K562 (cell line): ENCODE data around the gene CD9.

Experiments used
- ARNT ChIP-seq, 2 experiments: fragments of 450-650 bp; IDR thresholded peaks; 2 replicates each; pipeline ENCODE4 v1.6.1; 2016; ENCODE audit warnings: mild to moderate bottlenecking in 1 of 2
- CHD7 ChIP-seq: fragments of 200-600 bp; sonication (generic); IDR thresholded peaks from one replicate; pipeline ENCODE4 v1.6.1; 2012; ENCODE audit warnings: mild to moderate bottlenecking, low read depth, low read length, inconsistent platforms
- FOXK2 ChIP-seq, 2 experiments: fragments of 450-650 bp; IDR thresholded peaks in 1 of 2; conservative IDR thresholded peaks in 1 of 2; 2 replicates each; pipeline ENCODE4 v1.6.1; 2016; ENCODE audit warnings: low read depth in 2 of 2, mild to moderate bottlenecking in 1 of 2
- KAT2B ChIP-seq: IDR thresholded peaks from one replicate; pipeline ENCODE4 v1.6.1; 2012; ENCODE audit warnings: low read depth, mild to moderate bottlenecking, control low read depth, inconsistent platforms, low read length, moderate library complexity
- POLR3G ChIP-seq: IDR thresholded peaks from 2 replicates; pipeline ENCODE4 v1.6.1; 2011; ENCODE audit not compliant: insufficient read length, insufficient replicate concordance; ENCODE audit errors: extremely low read depth
- ZNF134 ChIP-seq: fragments of 250-450 bp; sonication (Bioruptor Pico); conservative IDR thresholded peaks from 2 replicates; pipeline ENCODE4 v1.4.0; 2020
- ZNF3 ChIP-seq: fragments of 250-450 bp; sonication (Bioruptor Pico); IDR thresholded peaks from 2 replicates; pipeline ENCODE4 v1.5.0; 2021; ENCODE audit warnings: mild to moderate bottlenecking, moderate library complexity
- TF ChIP-seq, protein P1 (sequence below), 3 experiments: IDR thresholded peaks in 2 of 3; conservative IDR thresholded peaks in 1 of 3; 2 replicates each; pipeline ENCODE4 v1.5.1; 2011 to 2012; ENCODE audit warnings: low read length in 3 of 3, mild to moderate bottlenecking in 3 of 3, control low read depth in 2 of 3, improper control_type of control experiment in 1 of 3, inconsistent platforms in 1 of 3, low read depth in 1 of 3, mixed read lengths in 1 of 3, moderate library complexity in 1 of 3; ENCODE audit not compliant: insufficient read depth in 2 of 3

DNA sequence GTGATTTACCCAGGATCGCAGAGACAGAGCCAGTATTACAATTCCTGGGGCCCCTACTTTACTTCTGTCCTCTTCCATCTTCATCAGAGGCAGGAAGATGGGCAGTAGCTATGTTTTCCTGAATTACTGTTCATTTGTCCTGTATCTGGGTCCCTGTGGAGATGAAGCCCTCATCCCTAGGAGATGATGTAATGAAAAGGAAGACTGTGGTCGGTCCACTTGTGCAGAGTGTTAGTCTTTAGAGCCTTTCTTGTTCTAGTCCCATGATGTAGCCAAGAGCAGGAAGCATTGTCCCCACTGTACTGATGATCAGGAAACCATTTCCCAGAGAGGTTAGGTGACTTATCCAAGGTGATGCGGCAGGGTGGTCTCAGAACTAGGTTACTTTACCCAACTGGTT lies 2.6 kb downstream of the CD9 start:
- TF ChIP-seq FOXK2 (conservative IDR thresholded peaks at IDR 0.05 in 1 of 2, IDR thresholded peaks at IDR 0.05 in 1 of 2; ENCODE audit: low read depth in 2 of 2) = no peak
- TF ChIP-seq ZNF134 (CRISPR knock-in tag) = no peak
- TF ChIP-seq KAT2B = no peak
- no peak for TF ChIP-seq CHD7
- TF ChIP-seq ARNT (IDR thresholded peaks at IDR 0.05) = no peak
- TF ChIP-seq, protein P1, sequence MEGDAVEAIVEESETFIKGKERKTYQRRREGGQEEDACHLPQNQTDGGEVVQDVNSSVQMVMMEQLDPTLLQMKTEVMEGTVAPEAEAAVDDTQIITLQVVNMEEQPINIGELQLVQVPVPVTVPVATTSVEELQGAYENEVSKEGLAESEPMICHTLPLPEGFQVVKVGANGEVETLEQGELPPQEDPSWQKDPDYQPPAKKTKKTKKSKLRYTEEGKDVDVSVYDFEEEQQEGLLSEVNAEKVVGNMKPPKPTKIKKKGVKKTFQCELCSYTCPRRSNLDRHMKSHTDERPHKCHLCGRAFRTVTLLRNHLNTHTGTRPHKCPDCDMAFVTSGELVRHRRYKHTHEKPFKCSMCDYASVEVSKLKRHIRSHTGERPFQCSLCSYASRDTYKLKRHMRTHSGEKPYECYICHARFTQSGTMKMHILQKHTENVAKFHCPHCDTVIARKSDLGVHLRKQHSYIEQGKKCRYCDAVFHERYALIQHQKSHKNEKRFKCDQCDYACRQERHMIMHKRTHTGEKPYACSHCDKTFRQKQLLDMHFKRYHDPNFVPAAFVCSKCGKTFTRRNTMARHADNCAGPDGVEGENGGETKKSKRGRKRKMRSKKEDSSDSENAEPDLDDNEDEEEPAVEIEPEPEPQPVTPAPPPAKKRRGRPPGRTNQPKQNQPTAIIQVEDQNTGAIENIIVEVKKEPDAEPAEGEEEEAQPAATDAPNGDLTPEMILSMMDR (IDR thresholded peaks at IDR 0.05 in 2 of 3, conservative IDR thresholded peaks at IDR 0.05 in 1 of 3; ENCODE audit: insufficient read depth in 2 of 3, low read depth in 1 of 3, low read length in 3 of 3) = no peak
- no peak for TF ChIP-seq POLR3G
- TF ChIP-seq ZNF3 (CRISPR knock-in tag) = no peak
